GM12878 (cell line): ENCODE measurements around the gene NOTCH1. TPM values are rescaled to one million over a fixed set of nuclear protein-coding genes. Genes with fewer than 3 reads are reported as not detected.

Source experiments
- ATAC-seq: fragments of 200-7000 bp; cut with Tn5 transposase; 3 replicates; pipeline ENCODE4 v1.9.1; 2020; ENCODE audit warnings: mild to moderate bottlenecking, moderate library complexity
- BruUV-seq: library from RNA; stranded (reverse); fragments of 400-500 nt; replicated peaks from 2 replicates; lab custom pipeline; 2021; lab: Mats Ljungman, UMichigan
- CTCF ChIA-PET: fragments of 300-600 bp; sonication (Branson Sonifier 250); formaldehyde crosslinking; extraction: SDS; loops from one replicate; lab custom pipeline; 2021; ENCODE audit warnings: inconsistent platforms; lab: Yijun Ruan, JAX
- POLR2A ChIA-PET: fragments of 350-600 bp; formaldehyde crosslinking; extraction: SDS; loops from one replicate; lab custom pipeline; 2021; ENCODE audit warnings: inconsistent platforms; lab: Charles Lee
- RAD21 ChIA-PET: fragments of 300-600 bp; sonication (Branson Sonifier 250); formaldehyde crosslinking; loops from one replicate; lab custom pipeline; 2023; ENCODE audit warnings: antibody characterized with exemption; ENCODE audit not compliant: unreplicated experiment; lab: Charles Lee
- SMC1A ChIA-PET: fragments of 300-600 bp; sonication (Branson Sonifier 250); formaldehyde crosslinking; loops from one replicate; lab custom pipeline; 2023; ENCODE audit not compliant: unreplicated experiment, uncharacterized antibody; lab: Charles Lee
- DNase-seq: peaks from one replicate; pipeline ENCODE4 v3.0.0-alpha.2; 2011; ENCODE audit warnings: low read depth, low spot score
- FAIRE-seq: peaks from 3 replicates; lab custom pipeline; 2011; peaks lifted over from hg19 to GRCh38; lab: Jason Lieb, UNC
- H2AFZ ChIP-seq: 2 replicates; pipeline ENCODE4 v1.6.0; 2011; ENCODE audit warnings: low read depth, low read length, control low read depth; ENCODE audit not compliant: control insufficient read depth
- H3K27ac ChIP-seq: 2 replicates; pipeline ENCODE4 v1.5.1; 2011; ENCODE audit warnings: control low read depth; ENCODE audit not compliant: control insufficient read depth, insufficient read depth
- H3K27me3 ChIP-seq, 2 experiments: replicated peaks in 1 of 2; 2 replicates each; pipeline versions ENCODE4 v1.6.0 to v1.6.1; 2011; ENCODE audit warnings: low read length in 1 of 2; ENCODE audit not compliant: control insufficient read depth in 2 of 2, insufficient read depth in 2 of 2
- H3K36me3 ChIP-seq, 2 experiments: 2 replicates each; pipeline ENCODE4 v1.5.1; 2011; ENCODE audit warnings: low read length in 1 of 2; ENCODE audit not compliant: control insufficient read depth in 2 of 2, insufficient read depth in 2 of 2
- H3K4me1 ChIP-seq: 2 replicates; pipeline ENCODE4 v1.6.1; 2011; ENCODE audit warnings: mild to moderate bottlenecking, low read length, moderate library complexity, mixed read lengths; ENCODE audit not compliant: control insufficient read depth, insufficient read depth
- H3K4me2 ChIP-seq: 2 replicates; pipeline ENCODE4 v1.6.0; 2011; ENCODE audit warnings: control low read depth; ENCODE audit not compliant: control insufficient read depth, insufficient read depth
- H3K4me3 ChIP-seq: fragments of 200-600 bp; sonication (generic); 2 replicates; pipeline ENCODE4 v1.5.1; 2016
- H3K79me2 ChIP-seq: 2 replicates; pipeline ENCODE4 v1.6.0; 2011; ENCODE audit warnings: low read length; ENCODE audit not compliant: control insufficient read depth, insufficient read depth
- H3K9ac ChIP-seq: 2 replicates; pipeline ENCODE4 v1.8.0; 2011; ENCODE audit warnings: low read length, control low read depth, mixed read lengths; ENCODE audit not compliant: control insufficient read depth, insufficient read depth
- H3K9me3 ChIP-seq: replicated peaks from 3 replicates; pipeline ENCODE4 v1.5.1; 2011; ENCODE audit warnings: mild to moderate bottlenecking, low read length; ENCODE audit not compliant: control insufficient read depth, insufficient read depth
- H4K20me1 ChIP-seq: 2 replicates; pipeline ENCODE4 v1.6.0; 2011; ENCODE audit not compliant: control insufficient read depth, insufficient read depth
- ASH2L ChIP-seq: fragments of 300-600, 200-600 bp; sonication (generic); IDR thresholded peaks from 2 replicates; pipeline ENCODE4 v1.6.1; 2017; ENCODE audit warnings: low read depth, mild to moderate bottlenecking, borderline replicate concordance
- CHD2 ChIP-seq: IDR thresholded peaks from 2 replicates; pipeline ENCODE4 v1.6.1; 2011; ENCODE audit warnings: low read depth, low read length, improper control_type of control experiment, borderline replicate concordance
- GATAD2B ChIP-seq: fragments of 450-650 bp; conservative IDR thresholded peaks from 2 replicates; pipeline ENCODE4 v1.6.1; 2017; ENCODE audit warnings: low read depth, mild to moderate bottlenecking, moderate library complexity
- SIN3A ChIP-seq: IDR thresholded peaks from 2 replicates; pipeline ENCODE4 v1.6.1; 2012; ENCODE audit warnings: low read depth, low read length, improper control_type of control experiment
- ZSCAN29 ChIP-seq: fragments of 450-650 bp; IDR thresholded peaks from 2 replicates; pipeline ENCODE4 v1.6.1; 2017; ENCODE audit warnings: mild to moderate bottlenecking, moderate library complexity
- WGBS: methylation state at CpG from one replicate; pipeline ENCODE4 v1.1.6; 2016; ENCODE audit warnings: low lambda C conversion rate; ENCODE audit not compliant: insufficient replicate concordance, insufficient coverage; ENCODE audit errors: missing lambda C conversion rate; 5-methylcytosine and 5-hydroxymethylcytosine counted together
- in situ Hi-C: fragments of 300-500 bp; cut with MboI; formaldehyde crosslinking; loops from 9 replicates; pipeline ENCODE4 v1.14.3; 2018; ENCODE audit warnings: mixed read lengths
- intact Hi-C: fragments of 100-400 bp; cut with micrococcal nuclease; formaldehyde crosslinking; loops from one replicate; pipeline ENCODE4 v1.14.2; 2022; ENCODE audit not compliant: unreplicated experiment
- polyA plus RNA-seq, 11 experiments: library from polyadenylated mRNA; depleted of rRNA in 4 of 11; unstranded in 6 of 11; stranded (reverse) in 5 of 11; fragments of >200 nt; fragmentation: Nextera tagmentation in 4 of 11; fragmentation: Illumina TruSeq in 1 of 11; extraction: Ambion mirVana in 4 of 11; extraction: Trizol in 1 of 11; gene quantifications; 1 replicate in 1 of 11; 2 replicates in 10 of 11; pipeline versions ENCODE4 v1.2.1 to v1.2.3, GENCODE V29; 2011 to 2016; ENCODE audit warnings: inconsistent platforms in 2 of 11, missing spikeins in 2 of 11, low read depth in 1 of 11
- total RNA-seq, 4 experiments: library from RNA; depleted of rRNA in 3 of 4; stranded (reverse); fragments of >200 nt in 3 of 4; fragmentation: Illumina TruSeq in 1 of 4; extraction: Trizol in 1 of 4; gene quantifications; 2 replicates each; pipeline versions ENCODE4 v1.2.1 to v1.2.3, GENCODE V29; 2013 to 2021
- TF ChIP-seq, protein P1 (sequence below): IDR thresholded peaks from 2 replicates; pipeline ENCODE4 v1.6.1; 2011; ENCODE audit warnings: low read depth, low read length, improper control_type of control experiment, borderline replicate concordance
- TF ChIP-seq, protein P2 (sequence below): fragments of 450-650 bp; IDR thresholded peaks from 2 replicates; pipeline ENCODE4 v1.6.1; 2017; ENCODE audit warnings: mild to moderate bottlenecking, low read depth, inconsistent platforms; ENCODE audit not compliant: poor library complexity, severe bottlenecking
- TF ChIP-seq, protein P3 (sequence below): fragments of 450-650 bp; IDR thresholded peaks from 2 replicates; pipeline ENCODE4 v1.6.1; 2018; ENCODE audit warnings: mild to moderate bottlenecking, low read depth, moderate library complexity; ENCODE audit not compliant: partially characterized antibody
- TF ChIP-seq, protein P4 (sequence below): fragments of 450-650 bp; IDR thresholded peaks from 2 replicates; pipeline ENCODE4 v1.6.1; 2016; ENCODE audit warnings: mild to moderate bottlenecking, moderate library complexity, borderline replicate concordance
- TF ChIP-seq, protein P5 (sequence below): fragments of 450-650 bp; IDR thresholded peaks from 2 replicates; pipeline ENCODE4 v1.6.1; 2016; ENCODE audit warnings: mild to moderate bottlenecking

The NOTCH1 gene
- total and polyA plus RNA-seq, 10 of the 15 experiments (the other 5 are each of a cell fraction or from before 2014, with no cell fraction given), result 0.02 to 40.0 (median 3.7) TPM

DNA sequence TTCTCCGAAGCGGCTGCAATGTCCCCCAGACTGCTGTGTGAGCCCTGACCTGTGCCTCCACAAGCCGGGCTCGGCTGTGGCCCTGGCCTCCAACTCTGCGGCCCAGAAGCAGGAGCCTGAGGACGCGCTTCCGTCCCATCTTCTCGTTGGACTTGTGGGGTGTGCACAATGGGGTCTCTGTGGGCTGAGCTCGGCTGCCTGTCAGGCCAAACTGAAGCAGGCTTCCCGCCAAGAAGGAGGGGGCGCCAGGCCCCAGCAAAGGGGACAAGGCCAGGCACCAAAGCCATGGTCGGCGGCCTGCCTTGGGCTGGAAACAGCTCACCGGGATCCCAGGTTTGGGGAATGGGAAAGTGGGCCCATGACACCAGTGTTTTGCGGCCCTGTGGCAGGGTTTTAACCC lies 4.1 kb downstream of the NOTCH1 start:
- in situ Hi-C loops, result no loop called here
- ATAC-seq (no peak), DNase-seq (no peak), FAIRE-seq (no peak)
- peaks cover 57% of the 10 kb centered on the region for H3K4me1 ChIP-seq
- H3K4me3 ChIP-seq, result no peak overlapping the region
- RAD21 ChIA-PET, result interaction anchor here (0.7 kb wide), 2 partner anchors 52 to 56 kb away, joined by 3 read pairs; no protein-coding TSS in a partner anchor
- TF ChIP-seq GATAD2B (no peak), ZSCAN29 (no peak), ASH2L (no peak), CHD2 (no peak), SIN3A (no peak)
- TF ChIP-seq, protein P1, sequence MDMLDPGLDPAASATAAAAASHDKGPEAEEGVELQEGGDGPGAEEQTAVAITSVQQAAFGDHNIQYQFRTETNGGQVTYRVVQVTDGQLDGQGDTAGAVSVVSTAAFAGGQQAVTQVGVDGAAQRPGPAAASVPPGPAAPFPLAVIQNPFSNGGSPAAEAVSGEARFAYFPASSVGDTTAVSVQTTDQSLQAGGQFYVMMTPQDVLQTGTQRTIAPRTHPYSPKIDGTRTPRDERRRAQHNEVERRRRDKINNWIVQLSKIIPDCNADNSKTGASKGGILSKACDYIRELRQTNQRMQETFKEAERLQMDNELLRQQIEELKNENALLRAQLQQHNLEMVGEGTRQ, result no peak
- TF ChIP-seq, protein P2, sequence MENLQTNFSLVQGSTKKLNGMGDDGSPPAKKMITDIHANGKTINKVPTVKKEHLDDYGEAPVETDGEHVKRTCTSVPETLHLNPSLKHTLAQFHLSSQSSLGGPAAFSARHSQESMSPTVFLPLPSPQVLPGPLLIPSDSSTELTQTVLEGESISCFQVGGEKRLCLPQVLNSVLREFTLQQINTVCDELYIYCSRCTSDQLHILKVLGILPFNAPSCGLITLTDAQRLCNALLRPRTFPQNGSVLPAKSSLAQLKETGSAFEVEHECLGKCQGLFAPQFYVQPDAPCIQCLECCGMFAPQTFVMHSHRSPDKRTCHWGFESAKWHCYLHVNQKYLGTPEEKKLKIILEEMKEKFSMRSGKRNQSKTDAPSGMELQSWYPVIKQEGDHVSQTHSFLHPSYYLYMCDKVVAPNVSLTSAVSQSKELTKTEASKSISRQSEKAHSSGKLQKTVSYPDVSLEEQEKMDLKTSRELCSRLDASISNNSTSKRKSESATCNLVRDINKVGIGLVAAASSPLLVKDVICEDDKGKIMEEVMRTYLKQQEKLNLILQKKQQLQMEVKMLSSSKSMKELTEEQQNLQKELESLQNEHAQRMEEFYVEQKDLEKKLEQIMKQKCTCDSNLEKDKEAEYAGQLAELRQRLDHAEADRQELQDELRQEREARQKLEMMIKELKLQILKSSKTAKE, result no peak
- TF ChIP-seq, protein P3, sequence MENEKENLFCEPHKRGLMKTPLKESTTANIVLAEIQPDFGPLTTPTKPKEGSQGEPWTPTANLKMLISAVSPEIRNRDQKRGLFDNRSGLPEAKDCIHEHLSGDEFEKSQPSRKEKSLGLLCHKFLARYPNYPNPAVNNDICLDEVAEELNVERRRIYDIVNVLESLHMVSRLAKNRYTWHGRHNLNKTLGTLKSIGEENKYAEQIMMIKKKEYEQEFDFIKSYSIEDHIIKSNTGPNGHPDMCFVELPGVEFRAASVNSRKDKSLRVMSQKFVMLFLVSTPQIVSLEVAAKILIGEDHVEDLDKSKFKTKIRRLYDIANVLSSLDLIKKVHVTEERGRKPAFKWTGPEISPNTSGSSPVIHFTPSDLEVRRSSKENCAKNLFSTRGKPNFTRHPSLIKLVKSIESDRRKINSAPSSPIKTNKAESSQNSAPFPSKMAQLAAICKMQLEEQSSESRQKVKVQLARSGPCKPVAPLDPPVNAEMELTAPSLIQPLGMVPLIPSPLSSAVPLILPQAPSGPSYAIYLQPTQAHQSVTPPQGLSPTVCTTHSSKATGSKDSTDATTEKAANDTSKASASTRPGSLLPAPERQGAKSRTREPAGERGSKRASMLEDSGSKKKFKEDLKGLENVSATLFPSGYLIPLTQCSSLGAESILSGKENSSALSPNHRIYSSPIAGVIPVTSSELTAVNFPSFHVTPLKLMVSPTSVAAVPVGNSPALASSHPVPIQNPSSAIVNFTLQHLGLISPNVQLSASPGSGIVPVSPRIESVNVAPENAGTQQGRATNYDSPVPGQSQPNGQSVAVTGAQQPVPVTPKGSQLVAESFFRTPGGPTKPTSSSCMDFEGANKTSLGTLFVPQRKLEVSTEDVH, result no peak
- TF ChIP-seq, protein P4, sequence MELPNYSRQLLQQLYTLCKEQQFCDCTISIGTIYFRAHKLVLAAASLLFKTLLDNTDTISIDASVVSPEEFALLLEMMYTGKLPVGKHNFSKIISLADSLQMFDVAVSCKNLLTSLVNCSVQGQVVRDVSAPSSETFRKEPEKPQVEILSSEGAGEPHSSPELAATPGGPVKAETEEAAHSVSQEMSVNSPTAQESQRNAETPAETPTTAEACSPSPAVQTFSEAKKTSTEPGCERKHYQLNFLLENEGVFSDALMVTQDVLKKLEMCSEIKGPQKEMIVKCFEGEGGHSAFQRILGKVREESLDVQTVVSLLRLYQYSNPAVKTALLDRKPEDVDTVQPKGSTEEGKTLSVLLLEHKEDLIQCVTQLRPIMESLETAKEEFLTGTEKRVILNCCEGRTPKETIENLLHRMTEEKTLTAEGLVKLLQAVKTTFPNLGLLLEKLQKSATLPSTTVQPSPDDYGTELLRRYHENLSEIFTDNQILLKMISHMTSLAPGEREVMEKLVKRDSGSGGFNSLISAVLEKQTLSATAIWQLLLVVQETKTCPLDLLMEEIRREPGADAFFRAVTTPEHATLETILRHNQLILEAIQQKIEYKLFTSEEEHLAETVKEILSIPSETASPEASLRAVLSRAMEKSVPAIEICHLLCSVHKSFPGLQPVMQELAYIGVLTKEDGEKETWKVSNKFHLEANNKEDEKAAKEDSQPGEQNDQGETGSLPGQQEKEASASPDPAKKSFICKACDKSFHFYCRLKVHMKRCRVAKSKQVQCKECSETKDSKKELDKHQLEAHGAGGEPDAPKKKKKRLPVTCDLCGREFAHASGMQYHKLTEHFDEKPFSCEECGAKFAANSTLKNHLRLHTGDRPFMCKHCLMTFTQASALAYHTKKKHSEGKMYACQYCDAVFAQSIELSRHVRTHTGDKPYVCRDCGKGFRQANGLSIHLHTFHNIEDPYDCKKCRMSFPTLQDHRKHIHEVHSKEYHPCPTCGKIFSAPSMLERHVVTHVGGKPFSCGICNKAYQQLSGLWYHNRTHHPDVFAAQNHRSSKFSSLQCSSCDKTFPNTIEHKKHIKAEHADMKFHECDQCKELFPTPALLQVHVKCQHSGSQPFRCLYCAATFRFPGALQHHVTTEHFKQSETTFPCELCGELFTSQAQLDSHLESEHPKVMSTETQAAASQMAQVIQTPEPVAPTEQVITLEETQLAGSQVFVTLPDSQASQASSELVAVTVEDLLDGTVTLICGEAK, result no peak
- TF ChIP-seq, protein P5, sequence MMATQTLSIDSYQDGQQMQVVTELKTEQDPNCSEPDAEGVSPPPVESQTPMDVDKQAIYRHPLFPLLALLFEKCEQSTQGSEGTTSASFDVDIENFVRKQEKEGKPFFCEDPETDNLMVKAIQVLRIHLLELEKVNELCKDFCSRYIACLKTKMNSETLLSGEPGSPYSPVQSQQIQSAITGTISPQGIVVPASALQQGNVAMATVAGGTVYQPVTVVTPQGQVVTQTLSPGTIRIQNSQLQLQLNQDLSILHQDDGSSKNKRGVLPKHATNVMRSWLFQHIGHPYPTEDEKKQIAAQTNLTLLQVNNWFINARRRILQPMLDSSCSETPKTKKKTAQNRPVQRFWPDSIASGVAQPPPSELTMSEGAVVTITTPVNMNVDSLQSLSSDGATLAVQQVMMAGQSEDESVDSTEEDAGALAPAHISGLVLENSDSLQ, result no peak
- H3K9me3 ChIP-seq, result no peaks in the 10 kb centered on the region
- CTCF ChIA-PET, result interaction anchor here (1.7 kb wide), 1 partner anchor 88 kb away, joined by 4 read pairs; no protein-coding TSS in a partner anchor
- BruUV-seq, result TSS peak; percentile 52
- H3K27ac ChIP-seq, result no peak overlapping the region
- SMC1A ChIA-PET, result no interaction called here
- intact Hi-C loops, result no loop called here
- no peaks in the 10 kb centered on the region for H3K27me3 ChIP-seq
- H4K20me1 ChIP-seq, result no peaks in the 10 kb centered on the region; the same call in 1 of the 2 replicates
- no peak overlapping the region for H3K4me2 ChIP-seq
- H2AFZ ChIP-seq, result no peak overlapping the region
- WGBS, result 95% methylated on average over 16 of the region's 16 CpGs
- no peak overlapping the region for H3K9ac ChIP-seq
- H3K36me3 ChIP-seq, result peaks cover 0 to 9% of the 10 kb centered on the region in 2 experiments; a peak in 2 of 4 replicates
- H3K79me2 ChIP-seq, result peaks cover 48% of the 10 kb centered on the region
- POLR2A ChIA-PET, result no interaction called here
